HepG2 (cell line): ENCODE data around the gene ALDH16A1. TPM values are rescaled to one million over a fixed set of nuclear protein-coding genes. Genes with fewer than 3 reads are reported as not detected.

Source experiments
- ATAC-seq: fragments of 200-7000 bp; cut with Tn5 transposase; 3 replicates; pipeline ENCODE4 v1.9.1; 2020; ENCODE audit warnings: mild to moderate bottlenecking, moderate library complexity
- BruUV-seq: library from RNA; stranded (reverse); fragments of 400-500 nt; replicated peaks from 2 replicates; lab custom pipeline; 2021; lab: Mats Ljungman, UMichigan
- CTCF ChIA-PET: fragments of 300-600 bp; formaldehyde crosslinking; extraction: SDS; loops from one replicate; lab custom pipeline; 2021; ENCODE audit warnings: low total read pairs, inconsistent platforms, low intra/inter-chr PET ratio; lab: Yijun Ruan, JAX
- POLR2A ChIA-PET: fragments of 350-600 bp; sonication (Branson Sonifier 250); formaldehyde crosslinking; loops from one replicate; lab custom pipeline; 2020; ENCODE audit warnings: antibody characterized with exemption, inconsistent platforms; lab: Yijun Ruan, JAX
- DNase-seq: peaks from one replicate; pipeline ENCODE4 v3.0.0-alpha.2; 2015; ENCODE audit warnings: low spot score
- FAIRE-seq: peaks from 3 replicates; lab custom pipeline; 2011; peaks lifted over from hg19 to GRCh38; lab: Jason Lieb, UNC
- H2AFZ ChIP-seq: one replicate; pipeline ENCODE4 v1.6.1; 2011; ENCODE audit warnings: low read length, inconsistent platforms
- H3K27ac ChIP-seq: fragments of 300-600 bp; 3 replicates; pipeline ENCODE4 v1.8.0; 2011; ENCODE audit warnings: mixed run types, mild to moderate bottlenecking, mixed read lengths, low read length, inconsistent platforms; ENCODE audit not compliant: insufficient read depth; ENCODE audit errors: extremely low read length
- H3K27me3 ChIP-seq, 2 experiments: fragments of 200-600 bp in 1 of 2; 2 replicates in 1 of 2; 3 replicates in 1 of 2; pipeline versions ENCODE4 v1.6.0 to v1.8.0; 2011; ENCODE audit warnings: low read length in 2 of 2, mild to moderate bottlenecking in 2 of 2, moderate library complexity in 2 of 2, inconsistent platforms in 1 of 2; ENCODE audit not compliant: insufficient read depth in 2 of 2, control insufficient read depth in 1 of 2
- H3K36me3 ChIP-seq, 2 experiments: fragments of 200-600 bp in 1 of 2; replicated peaks in 1 of 2; 2 replicates in 1 of 2; 3 replicates in 1 of 2; pipeline versions ENCODE4 v1.5.1 to v1.8.0; 2011; ENCODE audit warnings: low read length in 2 of 2, inconsistent platforms in 1 of 2; ENCODE audit not compliant: insufficient read depth in 2 of 2, control insufficient read depth in 1 of 2
- H3K4me1 ChIP-seq: 2 replicates; pipeline ENCODE4 v1.5.1; 2012; ENCODE audit warnings: low read length, inconsistent platforms; ENCODE audit not compliant: insufficient read depth
- H3K4me2 ChIP-seq: 2 replicates; pipeline ENCODE4 v1.6.0; 2011; ENCODE audit warnings: low read depth, low read length, inconsistent platforms
- H3K4me3 ChIP-seq, 3 experiments: fragments of 200-600 bp in 1 of 3; sonication (generic), shearing (Covaris generic) in 1 of 3; replicated peaks in 1 of 3; 2 replicates each; pipeline ENCODE4 v1.5.1; 2011 to 2016; ENCODE audit warnings: low read length in 3 of 3, inconsistent platforms in 2 of 3, low read depth in 2 of 3, mild to moderate bottlenecking in 2 of 3, control low read depth in 1 of 3, mixed read lengths in 1 of 3; ENCODE audit not compliant: insufficient read depth in 1 of 3
- H3K79me2 ChIP-seq: one replicate; pipeline ENCODE4 v1.6.1; 2011; ENCODE audit warnings: low read length, inconsistent platforms; ENCODE audit not compliant: insufficient read depth
- H3K9ac ChIP-seq: 2 replicates; pipeline ENCODE4 v1.6.0; 2011; ENCODE audit warnings: mild to moderate bottlenecking, low read depth, low read length, inconsistent platforms; ENCODE audit not compliant: insufficient read depth
- H3K9me3 ChIP-seq: 2 replicates; pipeline ENCODE4 v1.5.1; 2012; ENCODE audit warnings: mild to moderate bottlenecking, low read length
- H4K20me1 ChIP-seq: 2 replicates; pipeline ENCODE4 v1.6.0; 2011; ENCODE audit warnings: inconsistent platforms, mild to moderate bottlenecking, low read length, moderate library complexity; ENCODE audit not compliant: insufficient read depth
- ATF1 ChIP-seq: IDR thresholded peaks from 2 replicates; pipeline ENCODE4 v1.6.1; 2016; ENCODE audit warnings: mild to moderate bottlenecking, control low read depth
- HNRNPLL ChIP-seq: fragments of 200-400 bp; formaldehyde crosslinking; IDR thresholded peaks from 2 replicates; pipeline ENCODE4 v1.6.1; 2017; ENCODE audit warnings: mild to moderate bottlenecking, low read depth, low read length; ENCODE audit not compliant: poor library complexity, severe bottlenecking
- IKZF5 ChIP-seq: IDR thresholded peaks from 2 replicates; pipeline ENCODE4 v1.6.1; 2018; ENCODE audit warnings: missing genetic modification reagents, mild to moderate bottlenecking, missing compliant biosample characterization
- NR2F1 ChIP-seq, 2 experiments: fragments of 450-650 bp in 1 of 2; formaldehyde crosslinking in 1 of 2; IDR thresholded peaks; 2 replicates each; pipeline versions ENCODE4 v1.5.0 to v1.6.1; 2016 to 2020; ENCODE audit warnings: mild to moderate bottlenecking in 1 of 2, missing compliant biosample characterization in 1 of 2, missing genetic modification reagents in 1 of 2, moderate library complexity in 1 of 2
- ZFP1 ChIP-seq: IDR thresholded peaks from 2 replicates; pipeline ENCODE4 v1.6.1; 2016
- ZMAT3 ChIP-seq: sonication (generic); formaldehyde crosslinking; conservative IDR thresholded peaks from 2 replicates; pipeline ENCODE4 v1.7.0; 2021; ENCODE audit warnings: missing genetic modification reagents
- ZNF652 ChIP-seq: IDR thresholded peaks from 2 replicates; pipeline ENCODE4 v1.6.1; 2016; ENCODE audit warnings: low read depth, borderline replicate concordance
- WGBS: methylation state at CpG from one replicate; pipeline ENCODE4 v1.1.6; 2017; ENCODE audit warnings: low lambda C conversion rate; 5-methylcytosine and 5-hydroxymethylcytosine counted together
- in situ Hi-C: cut with HindIII; loops from 2 replicates; pipeline ENCODE4 v1.10.0; 2017; ENCODE audit warnings: low pct_unique_long_range_greater_than_20kb; ENCODE audit not compliant: extremely low pct_ligation_motif_present
- intact Hi-C: fragments of 100-400 bp; cut with micrococcal nuclease; formaldehyde crosslinking; loops from one replicate; pipeline ENCODE4 v1.10.0; 2022; ENCODE audit not compliant: unreplicated experiment
- polyA plus RNA-seq, 8 experiments: library from polyadenylated mRNA; depleted of rRNA in 3 of 8; stranded (reverse) in 7 of 8; unstranded in 1 of 8; fragments of >200 nt; fragmentation: Illumina TruSeq in 4 of 8; extraction: Trizol in 4 of 8; gene quantifications; 2 replicates each; pipeline versions ENCODE4 v1.2.1 to v1.2.3, GENCODE V29; 2011 to 2016; ENCODE audit warnings: low read depth in 4 of 8, missing spikeins in 1 of 8, mixed read lengths in 1 of 8; ENCODE audit not compliant: insufficient read depth in 1 of 8
- total RNA-seq, 5 experiments: library from RNA; depleted of rRNA; stranded (reverse); fragments of >200 nt; fragmentation: Illumina TruSeq; extraction: Trizol; gene quantifications; 2 replicates each; pipeline ENCODE4 v1.2.3, GENCODE V29; 2016; ENCODE audit warnings: low read depth in 1 of 5

ALDH16A1 gene
- total and polyA plus RNA-seq, 2 of the 13 experiments (the other 11 are each of a cell fraction or from before 2014, with no cell fraction given): 8.4 to 34.9 TPM

- ChIA-PET POLR2A (no interaction called here), CTCF (no interaction called here)
- no peak within 1 kb of the TSS for H3K27ac ChIP-seq
- no peaks in the 10 kb centered on the region for H4K20me1 ChIP-seq
- H3K9me3 ChIP-seq: no peaks in the 10 kb centered on the region
- no peak for DNase-seq
- no TSS peak for BruUV-seq
- no peaks in the 10 kb centered on the region for H3K36me3 ChIP-seq
- intact Hi-C loops: loop anchor here (5.0 kb wide), 1 partner anchor 33 kb away; no protein-coding TSS in a partner anchor
- no peak for FAIRE-seq
- peaks cover 16% of the 10 kb centered on the region for H3K4me1 ChIP-seq
- H3K9ac ChIP-seq: no peak within 1 kb of the TSS
- 30% methylated on average over 7 of the region's 7 CpGs for WGBS
- TF ChIP-seq ZMAT3 (CRISPR knock-in tag) (no peak), HNRNPLL (no peak), ATF1 (CRISPR knock-in tag) (no peak)
- peaks cover 12 to 89% of the 10 kb centered on the region in 2 experiments for H3K27me3 ChIP-seq
- H3K4me2 ChIP-seq: no peak within 1 kb of the TSS
- H3K79me2 ChIP-seq: no peaks in the 10 kb centered on the region
- in situ Hi-C loops: loop anchor here (5.0 kb wide), 1 partner anchor 33 kb away; no protein-coding TSS in a partner anchor
- no peak for ATAC-seq
- H3K4me3 ChIP-seq: no peak within 1 kb of the TSS
- no peak within 1 kb of the TSS for H2AFZ ChIP-seq
Observed at GRCh38 chr19:49425178-49425577, 27.8 kb upstream of the ALDH16A1 start, which contains the start of gene GFY. TSS of gene GFY (plus strand) at chr19:49425388. CDS start at chr19:49426431, 1,043 bp downstream.

DNA sequence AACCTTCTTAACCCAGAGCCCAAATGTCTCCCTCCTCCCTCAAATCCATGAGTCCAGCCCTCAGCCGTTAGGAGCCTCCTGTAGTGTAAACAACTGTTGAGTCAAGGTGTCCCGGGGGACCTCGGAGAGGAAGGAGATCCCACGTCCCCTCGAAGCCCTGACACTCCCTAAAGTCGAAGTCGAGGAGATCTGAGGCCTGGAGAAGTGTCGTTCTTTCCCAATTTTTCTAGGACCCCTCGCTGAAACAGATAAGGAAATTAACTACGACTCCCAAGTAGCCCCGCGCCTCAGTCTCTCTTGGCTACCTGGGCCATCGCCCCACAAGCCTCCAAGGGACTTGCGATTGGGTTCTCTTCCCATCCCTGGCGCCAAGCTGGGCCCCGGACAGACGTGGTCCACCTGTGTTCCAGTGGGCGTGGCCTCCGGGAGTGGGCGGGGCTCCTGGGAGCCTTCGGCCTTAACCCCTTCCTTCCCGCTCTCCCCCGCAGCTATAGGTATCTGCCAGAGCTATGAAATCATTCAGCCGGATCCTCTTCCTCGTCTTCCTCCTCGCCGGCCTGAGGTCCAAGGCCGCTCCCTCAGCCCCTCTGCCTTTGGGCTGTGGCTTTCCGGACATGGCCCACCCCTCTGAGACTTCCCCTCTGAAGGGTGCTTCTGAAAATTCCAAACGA is 27.0 kb upstream of the ALDH16A1 start:
- no peak for DNase-seq
- POLR2A ChIA-PET: no interaction called here
- H3K4me2 ChIP-seq: no peak overlapping the region
- H4K20me1 ChIP-seq: no peaks in the 10 kb centered on the region
- no peaks in the 10 kb centered on the region for H3K9me3 ChIP-seq
- H3K36me3 ChIP-seq: no peaks in the 10 kb centered on the region
- no peak for ATAC-seq
- FAIRE-seq: no peak
- no TSS peak for BruUV-seq
- H3K27me3 ChIP-seq: peaks cover 10 to 88% of the 10 kb centered on the region in 2 experiments
- in situ Hi-C loops: loop anchor here (5.0 kb wide), 1 partner anchor 34 kb away; no protein-coding TSS in a partner anchor
- peaks cover 16% of the 10 kb centered on the region for H3K4me1 ChIP-seq
- H3K79me2 ChIP-seq: no peaks in the 10 kb centered on the region
- H3K27ac ChIP-seq: no peak overlapping the region
- TF ChIP-seq ZNF652 (CRISPR knock-in tag) (peak; percentile 85), NR2F1 (CRISPR knock-in tag; IDR thresholded peaks at IDR 0.05) (no peak), IKZF5 (CRISPR knock-in tag) (no peak), ZFP1 (CRISPR knock-in tag) (no peak)
- intact Hi-C loops: loop anchor here (5.0 kb wide), 1 partner anchor 34 kb away; no protein-coding TSS in a partner anchor
- no peak overlapping the region for H3K9ac ChIP-seq
- CTCF ChIA-PET: no interaction called here
- H3K4me3 ChIP-seq: no peak overlapping the region
- WGBS: 5% methylated on average over 26 of the region's 30 CpGs
- H2AFZ ChIP-seq: no peak overlapping the region
